HepG2 (cell line): ENCODE data around the gene HLF. TPM values are rescaled to one million over a fixed set of nuclear protein-coding genes. Genes with fewer than 3 reads are reported as not detected.
A peak's percentile ranks its signal among the peaks of the same experiment; 100 is the strongest.

Experiments used
- FOXP4 ChIP-seq: sonication (generic); formaldehyde crosslinking; IDR thresholded peaks from 2 replicates; pipeline ENCODE4 v1.4.0; 2020; ENCODE audit warnings: missing genetic modification reagents
- ISL2 ChIP-seq: sonication (generic); formaldehyde crosslinking; IDR thresholded peaks from 2 replicates; pipeline ENCODE4 v1.5.0; 2020; ENCODE audit warnings: missing genetic modification reagents
- NCOR1 ChIP-seq: fragments of 200-600 bp; sonication (generic); IDR thresholded peaks from 2 replicates; pipeline ENCODE4 v1.7.0; 2017; ENCODE audit warnings: antibody characterized with exemption, low read length, borderline replicate concordance
- RARG ChIP-seq: sonication (generic); formaldehyde crosslinking; IDR thresholded peaks from 2 replicates; pipeline ENCODE4 v1.4.0; 2020; ENCODE audit warnings: low read depth, mild to moderate bottlenecking, missing genetic modification reagents
- TBX2 ChIP-seq: sonication (generic); formaldehyde crosslinking; IDR thresholded peaks from 2 replicates; pipeline ENCODE4 v1.5.0; 2020; ENCODE audit warnings: missing genetic modification reagents, mild to moderate bottlenecking, borderline replicate concordance
- TOPORS ChIP-seq: sonication (generic); formaldehyde crosslinking; IDR thresholded peaks from 2 replicates; pipeline ENCODE4 v1.8.0; 2023; ENCODE audit warnings: mild to moderate bottlenecking, missing genetic modification reagents
- ZNF12 ChIP-seq: sonication (generic); formaldehyde crosslinking; IDR thresholded peaks from 2 replicates; pipeline ENCODE4 v1.5.0; 2020; ENCODE audit warnings: missing genetic modification reagents
- ZNF562 ChIP-seq: sonication (generic); formaldehyde crosslinking; IDR thresholded peaks from 2 replicates; pipeline ENCODE4 v1.8.0; 2022; ENCODE audit warnings: missing genetic modification reagents, borderline replicate concordance
- polyA plus RNA-seq, 8 experiments: library from polyadenylated mRNA; depleted of rRNA in 3 of 8; stranded (reverse) in 7 of 8; unstranded in 1 of 8; fragments of >200 nt; fragmentation: Illumina TruSeq in 4 of 8; extraction: Trizol in 4 of 8; gene quantifications; 2 replicates each; pipeline versions ENCODE4 v1.2.1 to v1.2.3, GENCODE V29; 2011 to 2016; ENCODE audit warnings: low read depth in 4 of 8, missing spikeins in 1 of 8, mixed read lengths in 1 of 8; ENCODE audit not compliant: insufficient read depth in 1 of 8
- total RNA-seq, 5 experiments: library from RNA; depleted of rRNA; stranded (reverse); fragments of >200 nt; fragmentation: Illumina TruSeq; extraction: Trizol; gene quantifications; 2 replicates each; pipeline ENCODE4 v1.2.3, GENCODE V29; 2016; ENCODE audit warnings: low read depth in 1 of 5
- TF ChIP-seq, protein P1 (sequence below), 2 experiments: fragments of 450-650 bp in 1 of 2; sonication (generic) in 1 of 2; formaldehyde crosslinking in 1 of 2; IDR thresholded peaks; 2 replicates each; pipeline versions ENCODE4 v1.6.1 to v1.8.0; 2016 to 2022; ENCODE audit warnings: antibody characterized with exemption in 1 of 2, mild to moderate bottlenecking in 1 of 2, missing genetic modification reagents in 1 of 2
- TF ChIP-seq, protein P2 (sequence below): sonication (generic); formaldehyde crosslinking; IDR thresholded peaks from 2 replicates; pipeline ENCODE4 v1.8.1; 2022; ENCODE audit warnings: mild to moderate bottlenecking, missing genetic modification reagents
- TF ChIP-seq, protein P3 (sequence below): sonication (generic); formaldehyde crosslinking; IDR thresholded peaks from 2 replicates; pipeline ENCODE4 v1.8.0; 2022; ENCODE audit warnings: mild to moderate bottlenecking, missing genetic modification reagents, moderate library complexity
- TF ChIP-seq, protein P4 (sequence below): sonication (generic); formaldehyde crosslinking; conservative IDR thresholded peaks from 2 replicates; pipeline ENCODE4 v1.4.0; 2020; ENCODE audit warnings: missing genetic modification reagents

HLF gene
- total and polyA plus RNA-seq, 2 of the 13 experiments (the other 11 are each of a cell fraction or from before 2014, with no cell fraction given): 202 to 346 TPM

DNA sequence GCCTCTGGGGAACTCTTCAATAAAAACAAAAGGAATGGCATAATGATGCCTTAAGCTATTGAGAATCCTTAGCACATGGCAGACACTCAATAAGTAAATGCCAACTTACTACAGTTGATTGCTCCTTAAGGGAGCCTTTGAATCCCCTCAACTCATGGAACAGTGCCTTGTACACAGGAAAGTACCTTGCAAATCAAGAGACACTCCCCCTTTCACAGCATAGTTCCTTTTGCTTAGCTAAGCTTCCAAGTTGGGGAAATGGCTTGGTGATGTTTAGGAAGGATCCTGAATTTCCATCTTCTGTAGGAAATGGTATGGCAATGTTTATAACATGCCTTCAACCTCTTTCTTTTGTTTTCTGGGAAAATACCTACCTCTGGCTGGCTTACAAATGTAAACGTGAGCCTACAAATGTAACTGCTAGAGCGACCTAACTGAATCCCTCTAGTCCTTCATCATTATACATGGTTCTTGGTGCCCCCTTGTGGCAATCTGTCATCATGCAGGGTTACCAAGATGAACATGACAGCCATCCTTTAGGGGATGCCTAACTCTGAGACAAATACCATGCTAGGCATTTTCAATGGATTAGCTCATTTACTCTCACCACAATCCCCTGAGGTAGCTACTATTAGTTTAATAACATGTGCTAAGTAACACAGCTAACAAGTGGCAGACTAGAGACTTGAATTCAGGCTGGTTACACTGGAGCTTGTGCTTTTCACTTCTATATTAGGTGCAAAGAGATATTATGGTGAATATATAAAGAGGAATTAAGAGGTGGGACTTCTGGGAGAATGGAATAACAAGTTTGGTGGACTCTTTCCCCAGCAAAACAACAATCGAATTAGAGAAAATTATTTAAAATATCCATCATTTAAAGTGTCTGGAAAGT, 91.9 kb downstream of the HLF start (continued):
- TF ChIP-seq NCOR1: no peak
- TF ChIP-seq, protein P1, sequence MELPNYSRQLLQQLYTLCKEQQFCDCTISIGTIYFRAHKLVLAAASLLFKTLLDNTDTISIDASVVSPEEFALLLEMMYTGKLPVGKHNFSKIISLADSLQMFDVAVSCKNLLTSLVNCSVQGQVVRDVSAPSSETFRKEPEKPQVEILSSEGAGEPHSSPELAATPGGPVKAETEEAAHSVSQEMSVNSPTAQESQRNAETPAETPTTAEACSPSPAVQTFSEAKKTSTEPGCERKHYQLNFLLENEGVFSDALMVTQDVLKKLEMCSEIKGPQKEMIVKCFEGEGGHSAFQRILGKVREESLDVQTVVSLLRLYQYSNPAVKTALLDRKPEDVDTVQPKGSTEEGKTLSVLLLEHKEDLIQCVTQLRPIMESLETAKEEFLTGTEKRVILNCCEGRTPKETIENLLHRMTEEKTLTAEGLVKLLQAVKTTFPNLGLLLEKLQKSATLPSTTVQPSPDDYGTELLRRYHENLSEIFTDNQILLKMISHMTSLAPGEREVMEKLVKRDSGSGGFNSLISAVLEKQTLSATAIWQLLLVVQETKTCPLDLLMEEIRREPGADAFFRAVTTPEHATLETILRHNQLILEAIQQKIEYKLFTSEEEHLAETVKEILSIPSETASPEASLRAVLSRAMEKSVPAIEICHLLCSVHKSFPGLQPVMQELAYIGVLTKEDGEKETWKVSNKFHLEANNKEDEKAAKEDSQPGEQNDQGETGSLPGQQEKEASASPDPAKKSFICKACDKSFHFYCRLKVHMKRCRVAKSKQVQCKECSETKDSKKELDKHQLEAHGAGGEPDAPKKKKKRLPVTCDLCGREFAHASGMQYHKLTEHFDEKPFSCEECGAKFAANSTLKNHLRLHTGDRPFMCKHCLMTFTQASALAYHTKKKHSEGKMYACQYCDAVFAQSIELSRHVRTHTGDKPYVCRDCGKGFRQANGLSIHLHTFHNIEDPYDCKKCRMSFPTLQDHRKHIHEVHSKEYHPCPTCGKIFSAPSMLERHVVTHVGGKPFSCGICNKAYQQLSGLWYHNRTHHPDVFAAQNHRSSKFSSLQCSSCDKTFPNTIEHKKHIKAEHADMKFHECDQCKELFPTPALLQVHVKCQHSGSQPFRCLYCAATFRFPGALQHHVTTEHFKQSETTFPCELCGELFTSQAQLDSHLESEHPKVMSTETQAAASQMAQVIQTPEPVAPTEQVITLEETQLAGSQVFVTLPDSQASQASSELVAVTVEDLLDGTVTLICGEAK (IDR thresholded peaks at IDR 0.05): no peak
- TF ChIP-seq, protein P1 (CRISPR knock-in tag; IDR thresholded peaks at IDR 0.05): no peak
- 0 out of 2 replicates have a peak, but pooled peaks have one; percentile 27 for TF ChIP-seq FOXP4 (CRISPR knock-in tag)
- TF ChIP-seq ZNF12: 0 out of 2 replicates have a peak, but pooled peaks have one; percentile 31
- TF ChIP-seq RARG (CRISPR knock-in tag): no peak
- no peak for TF ChIP-seq ZNF562 (CRISPR knock-in tag)
- TF ChIP-seq TBX2 (CRISPR knock-in tag): 0 out of 2 replicates have a peak, but pooled peaks have one; percentile 36
- TF ChIP-seq, protein P2, sequence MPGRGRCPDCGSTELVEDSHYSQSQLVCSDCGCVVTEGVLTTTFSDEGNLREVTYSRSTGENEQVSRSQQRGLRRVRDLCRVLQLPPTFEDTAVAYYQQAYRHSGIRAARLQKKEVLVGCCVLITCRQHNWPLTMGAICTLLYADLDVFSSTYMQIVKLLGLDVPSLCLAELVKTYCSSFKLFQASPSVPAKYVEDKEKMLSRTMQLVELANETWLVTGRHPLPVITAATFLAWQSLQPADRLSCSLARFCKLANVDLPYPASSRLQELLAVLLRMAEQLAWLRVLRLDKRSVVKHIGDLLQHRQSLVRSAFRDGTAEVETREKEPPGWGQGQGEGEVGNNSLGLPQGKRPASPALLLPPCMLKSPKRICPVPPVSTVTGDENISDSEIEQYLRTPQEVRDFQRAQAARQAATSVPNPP (CRISPR knock-in tag): no peak
- TF ChIP-seq TOPORS (CRISPR knock-in tag): no peak
- TF ChIP-seq, protein P3, sequence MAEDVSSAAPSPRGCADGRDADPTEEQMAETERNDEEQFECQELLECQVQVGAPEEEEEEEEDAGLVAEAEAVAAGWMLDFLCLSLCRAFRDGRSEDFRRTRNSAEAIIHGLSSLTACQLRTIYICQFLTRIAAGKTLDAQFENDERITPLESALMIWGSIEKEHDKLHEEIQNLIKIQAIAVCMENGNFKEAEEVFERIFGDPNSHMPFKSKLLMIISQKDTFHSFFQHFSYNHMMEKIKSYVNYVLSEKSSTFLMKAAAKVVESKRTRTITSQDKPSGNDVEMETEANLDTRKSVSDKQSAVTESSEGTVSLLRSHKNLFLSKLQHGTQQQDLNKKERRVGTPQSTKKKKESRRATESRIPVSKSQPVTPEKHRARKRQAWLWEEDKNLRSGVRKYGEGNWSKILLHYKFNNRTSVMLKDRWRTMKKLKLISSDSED: no peak
- TF ChIP-seq, protein P4, sequence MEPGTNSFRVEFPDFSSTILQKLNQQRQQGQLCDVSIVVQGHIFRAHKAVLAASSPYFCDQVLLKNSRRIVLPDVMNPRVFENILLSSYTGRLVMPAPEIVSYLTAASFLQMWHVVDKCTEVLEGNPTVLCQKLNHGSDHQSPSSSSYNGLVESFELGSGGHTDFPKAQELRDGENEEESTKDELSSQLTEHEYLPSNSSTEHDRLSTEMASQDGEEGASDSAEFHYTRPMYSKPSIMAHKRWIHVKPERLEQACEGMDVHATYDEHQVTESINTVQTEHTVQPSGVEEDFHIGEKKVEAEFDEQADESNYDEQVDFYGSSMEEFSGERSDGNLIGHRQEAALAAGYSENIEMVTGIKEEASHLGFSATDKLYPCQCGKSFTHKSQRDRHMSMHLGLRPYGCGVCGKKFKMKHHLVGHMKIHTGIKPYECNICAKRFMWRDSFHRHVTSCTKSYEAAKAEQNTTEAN (CRISPR knock-in tag): no peak
- TF ChIP-seq ISL2 (CRISPR knock-in tag): 0 out of 2 replicates have a peak, but pooled peaks have one; percentile 12
